ENCODE measurements around the gene MEGF6. TPM values are rescaled to one million over a fixed set of nuclear protein-coding genes. Genes with fewer than 3 reads are reported as not detected.

MEGF6 gene
- total and polyA plus RNA-seq, 2 of the 8 experiments (the other 6 are each of a cell fraction or from before 2014, with no cell fraction given), result 4.1 to 14.8 TPM

DNA sequence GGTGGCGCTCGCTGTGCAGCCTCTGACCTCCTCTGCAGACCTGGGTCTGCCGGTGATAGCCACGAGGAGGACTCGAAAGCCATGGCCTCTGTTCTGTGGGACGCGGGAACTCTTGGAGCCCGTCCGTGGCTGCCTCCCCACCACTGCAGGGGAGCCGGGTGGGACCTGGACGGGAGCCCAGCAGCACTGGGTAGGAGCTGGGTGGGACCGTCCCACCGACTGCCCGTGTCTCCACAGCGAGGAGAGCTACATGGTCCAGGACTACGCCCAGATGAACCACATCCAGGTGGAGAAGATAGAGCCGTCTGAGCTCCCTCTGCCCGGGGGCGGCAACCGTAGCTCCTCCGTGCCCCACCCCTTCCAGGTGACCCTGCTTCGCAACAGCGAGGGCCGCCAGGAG lies 133.1 kb downstream of the MEGF6 start:
- no peak overlapping the region for H3K14ac ChIP-seq (ENCODE audit: insufficient read length)
- H4K20me1 ChIP-seq (replicated peaks in 1 of 2; ENCODE audit: control insufficient read depth in 1 of 2, insufficient read depth in 2 of 2, low read length in 2 of 2), result peaks cover 2 to 9% of the 10 kb centered on the region in 2 experiments
- no peak overlapping the region for H4K8ac ChIP-seq (ENCODE audit: extremely low read depth, insufficient read depth, low read length)
- no peak overlapping the region for H2AFZ ChIP-seq (ENCODE audit: low read length)
- H3K36me3 ChIP-seq (ENCODE audit: control insufficient read depth in 2 of 4, insufficient read depth in 4 of 4, low read length in 3 of 4), result peaks cover 0 to 13% (median 6%) of the 10 kb centered on the region in 4 experiments; a peak in 5 of 8 replicates
- H3K9me3 ChIP-seq (ENCODE audit: insufficient read depth in 2 of 2, low read depth in 1 of 2, low read length in 1 of 2), result no peaks in the 10 kb centered on the region
- H3K56ac ChIP-seq (replicated peaks; ENCODE audit: insufficient read length, low read depth, low read length), result no peak overlapping the region
- H3K9ac ChIP-seq (replicated peaks in 1 of 4; ENCODE audit: extremely low read depth in 1 of 4, low read depth in 3 of 4, low read length in 3 of 4), result no peak overlapping the region
- POLR2A ChIA-PET (ENCODE audit: partially characterized antibody), result interaction anchor here (0.6 to 1.6 kb wide), 5 partner anchors 8 to 148 kb away, joined by 3 to 6 read pairs (median 3); no protein-coding TSS in a partner anchor
- no peak overlapping the region for H3K27ac ChIP-seq (ENCODE audit: low read depth, low read length)
- no peak for TF ChIP-seq SP2 (IDR thresholded peaks at IDR 0.05; ENCODE audit: low read length)
- TF ChIP-seq YY1 (IDR thresholded peaks at IDR 0.05; ENCODE audit: low read depth, low read length), result no peak
- no peak for TF ChIP-seq TAF7 (optimal IDR thresholded peaks at IDR 0.05; ENCODE audit: borderline replicate concordance, low read depth, low read length)
- no peak for TF ChIP-seq EP300 (IDR thresholded peaks at IDR 0.05; ENCODE audit: borderline replicate concordance in 1 of 2, low read depth in 2 of 2, low read length in 2 of 2)
- TF ChIP-seq FOSL1 (IDR thresholded peaks at IDR 0.05; ENCODE audit: insufficient read depth, low read depth, low read length), result no peak
- no peak for TF ChIP-seq KDM5A (IDR thresholded peaks at IDR 0.05; ENCODE audit: low read length)
- no peaks in the 10 kb centered on the region for H3K23me2 ChIP-seq (ENCODE audit: low read depth, low read length)
- no peak overlapping the region for H4K91ac ChIP-seq (replicated peaks; ENCODE audit: insufficient read length, low read length)
- no peak overlapping the region for H2BK120ac ChIP-seq (replicated peaks; ENCODE audit: low read depth, low read length)
- H3K27me3 ChIP-seq (replicated peaks in 1 of 4; ENCODE audit: control insufficient read depth in 3 of 4, extremely low read depth in 1 of 4, insufficient read depth in 3 of 4, low read length in 3 of 4), result no peaks in the 10 kb centered on the region
- H3K4me1 ChIP-seq (replicated peaks in 1 of 4; ENCODE audit: control insufficient read depth in 3 of 4, insufficient read depth in 4 of 4, low read length in 3 of 4), result no peaks in the 10 kb centered on the region
- H3K4me2 ChIP-seq (ENCODE audit: insufficient read depth in 1 of 2, low read depth in 2 of 2, low read length in 2 of 2), result no peak overlapping the region
- DNase-seq (ENCODE audit: low read depth in 1 of 2, low spot score in 2 of 2) (no peak), FAIRE-seq (no peak)
- H3K4me3 ChIP-seq (ENCODE audit: extremely low read depth in 1 of 4, insufficient read depth in 2 of 4, low read depth in 3 of 4, low read length in 4 of 4), result no peak overlapping the region
- H2BK12ac ChIP-seq (ENCODE audit: low read depth, low read length), result no peak overlapping the region
- no peak overlapping the region for H2BK5ac ChIP-seq (ENCODE audit: low read depth, low read length)
- no peaks in the 10 kb centered on the region for H3K79me2 ChIP-seq (ENCODE audit: control insufficient read depth in 1 of 2, insufficient read depth in 2 of 2, low read length in 2 of 2)
- no peak overlapping the region for H3K4ac ChIP-seq (replicated peaks; ENCODE audit: insufficient read length, low read depth, low read length)
- 93% methylated on average over 16 of the region's 24 CpGs; no CpG with 5 or more reads in 1 of the 2 experiments for WGBS, 2 experiments (ENCODE audit: extremely low coverage in 1 of 2, insufficient coverage in 1 of 2, insufficient read length in 1 of 2, insufficient replicate concordance in 2 of 2, low coverage in 1 of 2, low lambda C conversion rate in 2 of 2, missing lambda C conversion rate in 1 of 2)
- H3K23ac ChIP-seq (ENCODE audit: insufficient read length), result no peak overlapping the region
- no peak overlapping the region for H3K18ac ChIP-seq (ENCODE audit: extremely low read depth, low read length)
- CTCF ChIA-PET (ENCODE audit: partially characterized antibody), result interaction anchor here (0.9 to 2.6 kb wide), 11 partner anchors 11 to 151 kb away, joined by 3 to 17 read pairs (median 4); no protein-coding TSS in a partner anchor
- no peak overlapping the region for H4K5ac ChIP-seq (ENCODE audit: insufficient read length, low read depth, low read length)
- H2BK20ac ChIP-seq (ENCODE audit: low read length), result no peak overlapping the region
- no peak overlapping the region for H2BK15ac ChIP-seq (ENCODE audit: low read length)
- no peaks in the 10 kb centered on the region for H3K79me1 ChIP-seq (ENCODE audit: low read depth, low read length)
- no peak overlapping the region for H2AK5ac ChIP-seq (ENCODE audit: low read depth, low read length)

Measured in H1 (cell line).